Measurements from ENCODE around the gene ERCC8. TPM values are rescaled to one million over a fixed set of nuclear protein-coding genes. Genes with fewer than 3 reads are reported as not detected.

ERCC8 gene
- total RNA-seq, 4 donors from 2014 or later: 5.2 to 17.9 (median 16.1) TPM

DNA sequence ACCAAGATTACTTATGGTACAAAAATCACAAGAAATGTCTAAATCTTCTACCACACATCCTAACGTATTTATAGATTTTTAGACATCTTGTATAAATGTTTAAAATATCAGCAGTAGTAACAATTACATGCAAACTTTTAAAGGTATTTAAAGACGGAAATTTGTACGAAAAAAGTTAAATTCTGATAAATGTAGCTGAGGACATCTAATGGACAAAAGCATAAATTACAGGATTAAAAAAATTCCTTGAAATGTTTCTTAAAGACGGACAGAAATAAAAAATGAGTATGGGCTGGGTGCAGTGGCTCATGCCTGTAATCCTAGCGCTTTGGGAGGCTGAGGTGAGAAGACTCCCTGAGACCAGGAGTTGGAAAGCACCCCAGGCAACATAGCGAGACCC, 15.8 kb downstream of the ERCC8 start:
- peaks cover 0 to 3% (median 0%) of the 10 kb centered on the region in 4 donors for H3K9me3 ChIP-seq
- no peaks in the 10 kb centered on the region for H3K4me1 ChIP-seq
- 76% methylated on average over 6 of the region's 6 CpGs for WGBS
- TF ChIP-seq EP300 (IDR thresholded peaks at IDR 0.05) (no peak), POLR2A (IDR thresholded peaks at IDR 0.05; ENCODE audit: low read depth) (no peak), CTCF (IDR thresholded peaks at IDR 0.05) (no peak), POLR2AphosphoS5 (IDR thresholded peaks at IDR 0.05) (no peak)
- intact Hi-C loops (cut with DNase I): no loop called here
- DNase-seq (ENCODE audit: extremely low spot score): no peak
- peaks cover 3 to 40% (median 20%) of the 10 kb centered on the region in 4 donors for H3K36me3 ChIP-seq
- H3K27me3 ChIP-seq: no peaks in the 10 kb centered on the region
- no peak overlapping the region for H3K27ac ChIP-seq (replicated peaks in 1 of 4)
- no peak overlapping the region for H3K4me3 ChIP-seq

DNA sequence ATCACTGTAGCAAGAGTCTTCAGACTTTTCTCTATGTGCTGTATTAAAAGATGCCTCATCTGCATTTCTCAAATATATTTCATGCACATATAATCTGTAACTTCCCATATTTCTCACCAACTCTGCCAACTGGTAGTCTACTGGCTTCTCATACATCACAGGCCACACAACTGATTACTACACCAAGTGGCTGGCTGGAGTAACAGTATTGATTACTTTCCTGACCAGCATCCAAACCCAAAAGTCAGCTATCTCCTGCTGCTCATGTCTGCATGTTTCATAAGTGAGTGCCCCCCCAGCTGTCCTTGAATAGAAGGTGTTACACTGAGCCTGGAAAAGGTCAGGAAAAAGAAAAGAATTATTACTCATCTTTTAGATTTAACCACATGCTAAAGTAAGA, 17.4 kb downstream of the ERCC8 start:
- Histone ChIP-seq H3K36me3 (peaks cover 3 to 40% (median 20%) of the 10 kb centered on the region in 4 donors), H3K9me3 (peaks cover 0 to 3% (median 0%) of the 10 kb centered on the region in 4 donors), H3K27me3 (no peaks in the 10 kb centered on the region), H3K4me3 (no peak overlapping the region), H3K27ac (replicated peaks in 1 of 4) (no peak overlapping the region), H3K4me1 (no peaks in the 10 kb centered on the region)
- intact Hi-C loops (cut with DNase I): no loop called here
- no peak for DNase-seq (ENCODE audit: extremely low spot score)
- no peak for TF ChIP-seq EP300 (IDR thresholded peaks at IDR 0.05)
- no peak for TF ChIP-seq CTCF (IDR thresholded peaks at IDR 0.05)
- TF ChIP-seq POLR2AphosphoS5 (IDR thresholded peaks at IDR 0.05): no peak
- TF ChIP-seq POLR2A (IDR thresholded peaks at IDR 0.05; ENCODE audit: low read depth): no peak

GRCh38 chr5:60918466-60918865, 26.4 kb downstream of the ERCC8 start:
- no peaks in the 10 kb centered on the region for H3K9me3 ChIP-seq

GRCh38 chr5:60916646-60917045, 28.2 kb downstream of the ERCC8 start:
- no peaks in the 10 kb centered on the region for H3K27me3 ChIP-seq
- intact Hi-C loops (cut with DNase I): no loop called here

More at GRCh38 chr5:60918466-60918865, 26.4 kb downstream of the ERCC8 start:
- H3K27ac ChIP-seq (replicated peaks in 1 of 4): no peak overlapping the region
- peaks cover 0 to 33% (median 17%) of the 10 kb centered on the region in 4 donors for H3K36me3 ChIP-seq
- intact Hi-C loops (cut with DNase I): no loop called here
- no peaks in the 10 kb centered on the region for H3K4me1 ChIP-seq
- 93% methylated on average over 2 of the region's 2 CpGs for WGBS
- H3K27me3 ChIP-seq: no peaks in the 10 kb centered on the region
- TF ChIP-seq POLR2A (IDR thresholded peaks at IDR 0.05; ENCODE audit: low read depth) (no peak), EP300 (IDR thresholded peaks at IDR 0.05) (no peak), POLR2AphosphoS5 (IDR thresholded peaks at IDR 0.05) (no peak), CTCF (IDR thresholded peaks at IDR 0.05) (no peak)
- DNase-seq (ENCODE audit: extremely low spot score): no peak
- no peak overlapping the region for H3K4me3 ChIP-seq

More at GRCh38 chr5:60916646-60917045, 28.2 kb downstream of the ERCC8 start:
- Histone ChIP-seq H3K9me3 (no peaks in the 10 kb centered on the region), H3K36me3 (peaks cover 0 to 33% (median 17%) of the 10 kb centered on the region in 4 donors), H3K4me3 (no peak overlapping the region), H3K4me1 (no peaks in the 10 kb centered on the region), H3K27ac (replicated peaks in 1 of 4) (no peak overlapping the region)
- no peak for DNase-seq (ENCODE audit: extremely low spot score)
- TF ChIP-seq EP300 (IDR thresholded peaks at IDR 0.05) (no peak), POLR2AphosphoS5 (IDR thresholded peaks at IDR 0.05) (no peak), POLR2A (IDR thresholded peaks at IDR 0.05; ENCODE audit: low read depth) (no peak), CTCF (IDR thresholded peaks at IDR 0.05) (no peak)

All from esophagus muscularis mucosa (tissue), 4 donors.